ENCODE measurements around the gene PLEKHB1.

Gene PLEKHB1

GRCh38 chr11:73693899-73694525, 47.6 kb downstream of the PLEKHB1 start:
- DNase-seq, result no peak

- DNase-seq, result no peak
These were observed 58.7 kb downstream of the PLEKHB1 start for GRCh38 chr11:73705053-73705452.

- no peak for DNase-seq
These were observed 64.6 kb downstream of the PLEKHB1 start for GRCh38 chr11:73710964-73711363.

Data from CD4-positive, alpha-beta T cell treated with Interleukin-10 for 1 hour (primary cell).